ENCODE measurements around the gene ZNF564.

The ZNF564 gene

GRCh38 chr19:12551060-12551832 is at the start of gene ZNF564:
TSS of gene ZNF564 (minus strand) at chr19:12551482. CDS start at chr19:12551332, 150 bp downstream.
- in situ Hi-C loops (cut with HindIII; ENCODE audit: low pct_ligation_motif_present, low sequenced_read_pairs): no loop called here
- peak within 1 kb of the TSS; percentile 96 for H3K27ac ChIP-seq
- H3K27me3 ChIP-seq (replicated peaks): no peaks in the 10 kb centered on the region
- H3K36me3 ChIP-seq (replicated peaks): no peaks in the 10 kb centered on the region
- TF ChIP-seq CTCF (IDR thresholded peaks at IDR 0.05; ENCODE audit: low read depth, low read length, missing control alignments): no peak
- peak; percentile 98 for DNase-seq
- peak within 1 kb of the TSS; percentile 84 for H3K4me3 ChIP-seq (ENCODE audit: low read depth, low read length)

DNA sequence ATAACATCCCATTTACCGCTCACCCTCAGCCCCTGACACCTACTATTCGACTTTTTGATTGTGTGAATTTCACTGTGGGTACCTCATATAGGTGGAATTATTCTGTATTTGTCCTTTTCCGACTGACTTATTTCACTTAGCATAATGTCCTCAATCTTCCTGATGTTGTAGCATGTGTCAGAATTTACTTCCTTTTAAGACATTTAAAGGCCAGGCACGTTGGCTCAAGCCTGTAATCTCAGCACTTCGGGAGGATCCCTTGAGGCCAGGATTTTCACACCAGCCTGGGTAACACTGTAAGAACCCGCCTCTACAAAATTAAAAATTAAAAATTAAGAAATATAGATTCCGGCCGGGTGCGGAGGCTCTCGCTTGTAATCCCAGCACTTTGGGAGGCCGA is 46.3 kb upstream of the ZNF564 start:
- Histone ChIP-seq H3K27ac (no peak overlapping the region), H3K4me3 (ENCODE audit: low read depth, low read length) (no peak overlapping the region), H3K36me3 (replicated peaks) (no peaks in the 10 kb centered on the region), H3K27me3 (replicated peaks) (no peaks in the 10 kb centered on the region)
- DNase-seq: no peak
- no peak for TF ChIP-seq CTCF (IDR thresholded peaks at IDR 0.05; ENCODE audit: low read depth, low read length, missing control alignments)
- in situ Hi-C loops (cut with HindIII; ENCODE audit: low pct_ligation_motif_present, low sequenced_read_pairs): no loop called here

DNA sequence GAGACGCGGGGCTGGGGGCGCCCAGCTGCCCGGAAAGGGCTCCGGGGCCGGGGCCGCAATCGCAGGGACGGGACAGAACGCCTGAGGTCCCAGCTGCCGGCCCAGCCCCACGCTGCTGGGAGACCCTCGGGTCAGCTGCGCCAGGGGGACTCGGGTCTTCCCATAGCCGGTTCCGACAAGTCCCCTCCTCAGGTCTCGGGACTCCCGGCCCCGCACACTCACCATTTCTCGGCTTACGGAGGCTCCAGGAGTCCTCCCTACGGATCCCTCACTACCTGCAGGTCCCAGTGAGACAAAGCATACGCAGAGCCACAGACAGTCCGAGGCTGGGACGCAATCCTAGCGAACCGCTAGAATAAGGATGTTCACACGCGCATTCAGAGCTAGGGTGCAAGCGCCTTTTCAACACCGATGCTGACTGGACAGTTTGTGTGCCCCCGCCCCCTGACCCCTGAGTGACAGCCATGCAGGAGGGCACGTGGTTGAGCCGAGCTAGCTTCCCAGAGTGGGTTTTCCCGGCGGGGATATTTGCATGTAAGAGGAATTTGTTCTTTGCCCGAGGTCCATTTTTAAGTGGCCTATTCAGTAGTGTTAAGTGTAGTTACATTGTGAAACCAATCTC is 45.8 kb upstream of the ZNF564 start:
- H3K4me3 ChIP-seq (ENCODE audit: low read depth, low read length): peak overlapping the region; percentile 3
- H3K27ac ChIP-seq: no peak overlapping the region
- TF ChIP-seq CTCF (IDR thresholded peaks at IDR 0.05; ENCODE audit: low read depth, low read length, missing control alignments): no peak
- H3K27me3 ChIP-seq (replicated peaks): no peaks in the 10 kb centered on the region
- DNase-seq: no peak
- no peaks in the 10 kb centered on the region for H3K36me3 ChIP-seq (replicated peaks)
- in situ Hi-C loops (cut with HindIII; ENCODE audit: low pct_ligation_motif_present, low sequenced_read_pairs): no loop called here

GRCh38 chr19:12596485-12596884 is 45.2 kb upstream of the ZNF564 start:
- H3K4me3 ChIP-seq (ENCODE audit: low read depth, low read length): no peak overlapping the region
- no peak overlapping the region for H3K27ac ChIP-seq
- in situ Hi-C loops (cut with HindIII; ENCODE audit: low pct_ligation_motif_present, low sequenced_read_pairs): no loop called here
- H3K27me3 ChIP-seq (replicated peaks): no peaks in the 10 kb centered on the region
- H3K36me3 ChIP-seq (replicated peaks): no peaks in the 10 kb centered on the region
- no peak for TF ChIP-seq CTCF (IDR thresholded peaks at IDR 0.05; ENCODE audit: low read depth, low read length, missing control alignments)
- no peak for DNase-seq

DNA sequence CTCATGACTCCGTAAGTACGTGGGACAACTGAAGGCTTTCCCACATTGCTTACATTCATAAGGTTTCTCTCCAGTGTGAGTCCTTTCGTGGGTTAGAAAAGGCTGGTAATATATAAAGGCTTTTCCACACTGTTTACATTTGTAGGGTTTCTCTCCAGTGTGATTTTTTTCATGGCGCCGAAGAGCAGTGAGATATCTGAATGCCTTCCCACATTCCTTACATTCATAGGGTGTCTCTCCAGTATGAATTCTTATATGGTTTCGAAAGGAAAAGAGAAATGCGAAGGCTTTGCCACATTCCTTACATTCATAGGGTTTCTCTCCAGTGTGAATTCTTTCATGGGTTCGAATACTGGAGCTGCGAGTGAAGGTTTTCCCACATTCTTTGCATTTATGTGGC is 29.8 kb upstream of the ZNF564 start:
- DNase-seq: no peak
- in situ Hi-C loops (cut with HindIII; ENCODE audit: low pct_ligation_motif_present, low sequenced_read_pairs): no loop called here
- H3K36me3 ChIP-seq (replicated peaks): peaks cover 30% of the 10 kb centered on the region
- no peak overlapping the region for H3K27ac ChIP-seq
- no peaks in the 10 kb centered on the region for H3K27me3 ChIP-seq (replicated peaks)
- no peak overlapping the region for H3K4me3 ChIP-seq (ENCODE audit: low read depth, low read length)
- TF ChIP-seq CTCF (IDR thresholded peaks at IDR 0.05; ENCODE audit: low read depth, low read length, missing control alignments): no peak

Data from brain microvascular endothelial cell (primary cell).